Esophagus (tissue), 2 donors: ENCODE results near the gene PIEZO1. TPM values are rescaled to one million over a fixed set of nuclear protein-coding genes. Genes with fewer than 3 reads are reported as not detected.
A peak's percentile ranks its signal among the peaks of the same experiment; 100 is the strongest.

Source experiments
- H3K27ac ChIP-seq, 2 donors: one replicate each; pipeline ENCODE4 v1.5.1; 2013; ENCODE audit warnings: low read depth in 2 of 2, mild to moderate bottlenecking in 2 of 2, inconsistent platforms in 1 of 2, low read length in 1 of 2, moderate library complexity in 1 of 2
- H3K27me3 ChIP-seq, 2 donors: one replicate each; pipeline ENCODE4 v1.6.1; 2013; ENCODE audit warnings: low read length in 2 of 2, control low read depth in 1 of 2, mild to moderate bottlenecking in 1 of 2; ENCODE audit not compliant: insufficient read depth in 2 of 2, control insufficient read depth in 1 of 2
- H3K36me3 ChIP-seq, 2 donors: one replicate each; pipeline ENCODE4 v1.6.1; 2013; ENCODE audit warnings: low read length in 1 of 2; ENCODE audit not compliant: control insufficient read depth in 2 of 2, insufficient read depth in 2 of 2
- H3K4me1 ChIP-seq, 2 donors: one replicate each; pipeline ENCODE4 v1.6.1; 2013; ENCODE audit warnings: low read length in 1 of 2; ENCODE audit not compliant: control insufficient read depth in 2 of 2, insufficient read depth in 2 of 2
- H3K4me3 ChIP-seq, 2 donors: one replicate each; pipeline ENCODE4 v1.5.1; 2013; ENCODE audit warnings: low read length in 2 of 2, mild to moderate bottlenecking in 2 of 2, low read depth in 1 of 2, moderate library complexity in 1 of 2
- H3K9me3 ChIP-seq, 2 donors: one replicate each; pipeline ENCODE4 v1.6.1; 2013; ENCODE audit warnings: mild to moderate bottlenecking in 2 of 2, low read depth in 1 of 2, low read length in 1 of 2, moderate library complexity in 1 of 2; ENCODE audit not compliant: control insufficient read depth in 2 of 2, insufficient read depth in 1 of 2
- WGBS, 2 donors: extraction: QIAGEN DNeasy Blood & Tissue Kit; methylation state at CpG; one replicate each; pipeline ENCODE4 v1.1.7; 2013; 5-methylcytosine and 5-hydroxymethylcytosine counted together
- polyA plus RNA-seq, 2 donors: library from polyadenylated mRNA; stranded (reverse); fragments of 200-250 nt; gene quantifications; one replicate each; pipeline ENCODE4 v1.2.3, GENCODE V29; 2013
- donor health status: healthy with polysubstance abuse.
- donor health status: Bipolar disorder and iron deficiency.

Gene PIEZO1
- polyA plus RNA-seq, 2 donors: 102 to 172 TPM

GRCh38 chr16:88691129-88691813 lies 93.7 kb downstream of the PIEZO1 start:
- no peak overlapping the region for H3K27ac ChIP-seq
- no peaks in the 10 kb centered on the region for H3K36me3 ChIP-seq
- no peaks in the 10 kb centered on the region for H3K9me3 ChIP-seq
- 75 to 88% methylated on average over 33 of the region's 33 CpGs for WGBS, 2 donors
- no peak overlapping the region for H3K4me3 ChIP-seq
- peaks cover 0 to 3% of the 10 kb centered on the region in 2 donors for H3K27me3 ChIP-seq
- no peaks in the 10 kb centered on the region for H3K4me1 ChIP-seq

DNA sequence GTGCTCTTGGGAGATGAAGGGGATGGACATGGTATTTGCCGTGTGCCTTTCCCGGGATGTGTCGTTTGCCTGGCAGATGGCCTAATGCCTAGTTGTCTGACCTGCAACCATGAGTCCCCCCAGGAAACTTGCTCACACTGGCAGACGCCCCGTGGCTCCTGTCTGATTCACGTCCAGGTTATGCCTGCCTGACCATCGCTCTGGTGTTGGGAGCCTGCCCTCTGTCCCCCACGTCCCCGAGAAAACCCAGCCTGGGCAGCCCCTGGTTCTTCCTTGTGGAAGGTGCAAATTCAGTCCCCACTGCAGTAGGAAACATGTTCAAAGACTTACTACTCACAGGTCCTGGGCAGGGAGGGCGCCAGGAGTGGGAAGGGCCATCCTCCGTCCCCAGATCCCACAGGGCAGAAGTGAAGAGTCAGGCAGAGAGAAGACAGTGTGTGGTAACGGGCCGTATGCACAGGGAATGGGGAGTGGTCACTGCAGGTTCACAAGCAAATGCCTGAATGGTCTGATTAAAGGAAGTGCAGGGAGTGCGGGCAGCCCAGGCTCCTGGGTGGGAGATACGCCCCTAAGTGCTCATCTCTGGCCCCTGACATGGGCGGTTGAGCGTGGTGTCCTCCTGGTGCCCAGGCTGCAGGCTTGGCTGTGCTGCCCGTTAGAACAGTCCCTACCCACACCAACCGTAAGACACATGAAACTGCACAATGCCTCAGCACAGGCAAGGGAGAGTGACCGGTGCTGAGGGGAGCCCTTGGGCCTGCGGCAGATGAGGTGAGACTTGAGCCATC lies 94.5 kb downstream of the PIEZO1 start:
- Histone ChIP-seq H3K36me3 (no peaks in the 10 kb centered on the region), H3K27me3 (peaks cover 0 to 7% of the 10 kb centered on the region in 2 donors), H3K9me3 (no peaks in the 10 kb centered on the region), H3K4me3 (no peak overlapping the region), H3K4me1 (peaks cover 0 to 7% of the 10 kb centered on the region in 2 donors), H3K27ac (no peak overlapping the region)
- WGBS, 2 donors: 79 to 84% methylated on average over 21 of the region's 21 CpGs

DNA sequence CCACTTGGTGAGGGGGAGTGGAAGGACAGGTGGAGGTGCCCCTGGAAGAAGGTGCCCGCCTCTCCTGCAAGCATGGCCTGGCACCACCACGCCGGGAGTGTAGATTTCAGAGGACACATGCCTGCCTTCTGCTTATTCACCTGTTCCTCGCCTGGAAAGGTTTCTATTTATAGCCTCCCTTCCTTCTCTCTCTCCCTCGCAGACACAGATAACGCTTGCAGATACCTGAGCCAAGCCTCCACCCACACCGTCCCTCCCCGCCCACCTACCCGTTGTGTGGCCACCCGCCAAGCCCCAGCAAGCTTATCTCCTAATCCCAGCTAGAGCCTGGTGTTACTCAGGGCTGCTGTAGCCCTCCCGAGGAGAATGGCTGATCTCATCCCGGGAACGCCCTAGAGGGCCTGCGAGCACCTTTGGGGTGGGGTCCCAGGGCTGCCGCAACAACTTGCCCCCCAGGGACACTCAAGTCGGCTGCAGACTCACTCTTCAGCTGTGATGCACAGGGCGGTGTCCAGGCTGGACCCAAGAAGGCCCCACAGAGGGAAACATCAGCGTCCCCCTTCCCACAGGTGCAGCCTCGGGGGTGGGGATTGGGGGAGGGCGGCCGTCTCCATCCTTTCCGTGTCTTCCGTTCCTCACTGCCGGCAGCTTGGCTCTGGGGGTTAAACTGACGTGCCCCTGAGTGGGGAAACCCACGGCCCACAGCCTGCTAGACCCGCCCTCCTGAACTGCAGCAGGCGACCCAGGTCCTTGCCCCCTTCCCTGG lies 96.8 kb downstream of the PIEZO1 start:
- Histone ChIP-seq H3K27me3 (peaks cover 0 to 7% of the 10 kb centered on the region in 2 donors), H3K9me3 (no peaks in the 10 kb centered on the region)
- WGBS, 2 donors: 29 to 32% methylated on average over 28 of the region's 28 CpGs

GRCh38 chr16:88687676-88688012 lies 97.4 kb downstream of the PIEZO1 start:
- Histone ChIP-seq H3K4me3 (no peak overlapping the region), H3K27ac (no peak overlapping the region), H3K36me3 (no peaks in the 10 kb centered on the region), H3K9me3 (no peaks in the 10 kb centered on the region), H3K27me3 (peaks cover 0 to 7% of the 10 kb centered on the region in 2 donors), H3K4me1 (peaks cover 0 to 10% of the 10 kb centered on the region in 2 donors)
- WGBS, 2 donors: 55 to 57% methylated on average over 3 of the region's 3 CpGs

More for the DNA sequence above, 96.8 kb downstream of the PIEZO1 start:
- peaks cover 0 to 10% of the 10 kb centered on the region in 2 donors for H3K4me1 ChIP-seq
- no peak overlapping the region for H3K27ac ChIP-seq
- no peak overlapping the region for H3K4me3 ChIP-seq
- no peaks in the 10 kb centered on the region for H3K36me3 ChIP-seq

- Histone ChIP-seq H3K27ac (no peak overlapping the region), H3K36me3 (no peaks in the 10 kb centered on the region), H3K27me3 (peaks cover 0 to 7% of the 10 kb centered on the region in 2 donors), H3K4me1 (peaks cover 0 to 10% of the 10 kb centered on the region in 2 donors), H3K9me3 (no peaks in the 10 kb centered on the region), H3K4me3 (no peak overlapping the region)
- 49 to 56% methylated on average over 10 of the region's 10 CpGs for WGBS, 2 donors
Measured at GRCh38 chr16:88687254-88687576, 97.8 kb downstream of the PIEZO1 start.

DNA sequence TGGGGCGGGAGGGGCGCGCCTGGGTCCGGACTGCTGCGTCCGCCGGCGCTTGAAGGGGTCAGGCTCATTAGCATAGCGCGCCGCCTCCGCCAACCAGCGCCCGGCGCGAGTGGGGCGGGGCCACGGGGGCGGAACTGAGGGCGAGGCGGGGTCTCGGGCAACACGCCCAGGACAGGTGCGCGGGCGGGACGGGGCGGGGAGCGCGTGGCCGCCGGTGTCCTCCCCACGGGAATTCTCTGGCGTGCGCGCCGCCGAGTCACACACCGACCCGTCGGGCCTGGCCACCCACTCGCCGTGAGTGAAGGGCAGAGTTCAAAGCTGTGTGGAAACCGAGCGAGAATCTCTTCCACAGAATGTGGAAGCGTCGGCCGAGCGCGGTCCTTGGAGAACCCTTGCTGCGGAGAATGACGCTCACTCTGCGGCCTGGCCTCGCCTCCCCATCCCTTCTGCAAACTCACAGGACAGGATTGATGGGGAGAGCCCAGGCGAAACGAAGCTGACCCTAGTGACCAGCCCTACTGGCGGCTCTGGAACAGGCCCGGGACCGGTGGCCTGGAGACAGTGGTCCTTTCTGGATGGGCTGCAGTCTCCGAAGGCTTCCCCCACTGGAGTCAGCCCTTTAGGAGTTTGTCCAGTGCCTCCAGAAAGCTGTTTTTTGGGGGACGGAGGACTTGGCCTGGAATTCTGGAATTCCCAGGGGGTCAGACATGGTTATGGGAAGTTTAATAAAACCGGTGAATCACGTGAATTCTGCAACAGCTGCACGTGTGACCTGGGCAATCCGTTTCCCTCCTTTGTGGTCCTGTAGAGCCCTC lies 98.4 kb downstream of the PIEZO1 start, which contains the start of gene SNAI3:
TSS of gene SNAI3 (minus strand) at position 69 of the 815 bp plus-strand sequence. CDS start 101 bp downstream, outside the sequence.
- peak within 1 kb of the TSS in 1 of 2 donors; percentile 38 for H3K27ac ChIP-seq
- no peaks in the 10 kb centered on the region for H3K36me3 ChIP-seq
- H3K9me3 ChIP-seq: no peaks in the 10 kb centered on the region
- peaks cover 0 to 7% of the 10 kb centered on the region in 2 donors for H3K27me3 ChIP-seq
- H3K4me1 ChIP-seq: peaks cover 0 to 10% of the 10 kb centered on the region in 2 donors
- 5 to 8% methylated on average over 53 to 65 of the region's 65 CpGs for WGBS, 2 donors
- peak within 1 kb of the TSS; percentile 54 to 57 for H3K4me3 ChIP-seq

- H3K4me1 ChIP-seq: peaks cover 0 to 10% of the 10 kb centered on the region in 2 donors
- no peaks in the 10 kb centered on the region for H3K36me3 ChIP-seq
- H3K9me3 ChIP-seq: no peaks in the 10 kb centered on the region
- peak overlapping the region; percentile 54 to 57 for H3K4me3 ChIP-seq
- WGBS, 2 donors: 0 to 1% methylated on average over 21 to 25 of the region's 25 CpGs
- peaks cover 0 to 7% of the 10 kb centered on the region in 2 donors for H3K27me3 ChIP-seq
- peak overlapping the region in 1 of 2 donors; percentile 38 for H3K27ac ChIP-seq
Measured at GRCh38 chr16:88686062-88686438, 99.0 kb downstream of the PIEZO1 start.

DNA sequence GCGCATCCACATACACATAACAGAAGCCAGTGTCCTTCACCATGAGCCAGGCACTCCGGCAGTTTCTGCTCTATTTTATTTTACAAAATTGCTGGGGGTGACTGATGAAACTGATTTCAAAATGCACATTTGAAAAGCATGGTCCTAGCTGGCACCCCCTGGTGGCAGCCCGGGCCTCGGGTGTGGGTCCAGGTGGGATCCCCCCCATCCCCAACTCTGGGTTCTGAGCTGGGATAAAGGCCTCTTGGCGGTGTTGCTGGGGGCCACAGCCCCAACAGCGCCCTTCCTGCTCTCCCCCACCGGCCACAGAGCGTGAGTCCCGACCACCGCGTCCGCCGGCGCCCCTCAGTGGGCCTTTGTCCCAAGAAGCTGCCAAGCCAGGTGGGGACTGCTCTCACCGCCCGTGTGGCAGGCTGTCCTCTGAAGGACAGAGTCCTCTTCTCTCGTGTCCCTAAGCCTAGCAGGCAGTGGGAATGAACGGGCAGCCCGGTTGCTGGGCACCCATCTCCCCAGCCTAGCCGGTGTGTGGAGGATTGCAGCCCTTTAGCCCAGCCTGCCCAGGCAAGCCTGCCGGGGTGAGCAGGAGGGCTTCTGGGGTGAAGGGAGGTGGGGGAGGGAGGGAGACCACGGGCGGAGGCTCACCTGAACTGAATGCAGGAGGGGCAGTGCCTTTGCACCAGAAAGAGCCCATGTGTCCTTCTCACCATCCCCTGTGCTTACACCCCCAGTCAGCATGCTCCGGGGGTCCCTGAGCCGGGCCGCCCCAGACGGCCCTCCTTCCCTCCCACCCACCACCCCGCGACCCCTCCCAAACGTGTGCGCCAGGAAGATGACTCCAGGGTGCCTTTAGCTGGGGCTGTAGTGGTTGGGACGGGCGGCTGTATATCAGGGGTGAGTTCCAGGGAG lies 99.6 kb downstream of the PIEZO1 start:
- Histone ChIP-seq H3K27me3 (peaks cover 0 to 6% of the 10 kb centered on the region in 2 donors), H3K9me3 (no peaks in the 10 kb centered on the region), H3K4me3 (peak overlapping the region; percentile 54 to 57), H3K27ac (no peak overlapping the region), H3K36me3 (no peaks in the 10 kb centered on the region), H3K4me1 (peaks cover 0 to 10% of the 10 kb centered on the region in 2 donors)
- 5 to 6% methylated on average over 29 to 33 of the region's 33 CpGs for WGBS, 2 donors
